Activated T-cell treated with anti-CD3 and anti-CD28 coated beads, Interleukin-2, amount 50 U/mL, for 72 hours (primary cell): Measurements from ENCODE around the gene DCAKD. TPM values are rescaled to one million over a fixed set of nuclear protein-coding genes. Genes with fewer than 3 reads are reported as not detected.
A peak's percentile ranks its signal among the peaks of the same experiment; 100 is the strongest.

ENCODE experiments used
- ATAC-seq, 2 donors: fragments of 150-1000 bp; cut with Tn5 transposase; replicated peaks in 1 of 2; 2 replicates each; pipeline ENCODE4 v1.10.0; 2021; ENCODE audit warnings: moderate library complexity in 2 of 2, mild to moderate bottlenecking in 1 of 2
- DNase-seq, 2 donors: peaks; one replicate each; pipeline ENCODE4 v3.0.0; 2021 to 2022; ENCODE audit warnings: mixed read lengths in 1 of 2
- H3K27ac Mint-ChIP-seq: one replicate; pipeline ENCODE4 v1.8.0; 2022; ENCODE audit warnings: mild to moderate bottlenecking, moderate library complexity, mixed read lengths
- H3K27me3 Mint-ChIP-seq: one replicate; pipeline ENCODE4 v1.8.0; 2022; ENCODE audit warnings: low read depth, mixed read lengths
- H3K36me3 Mint-ChIP-seq, 2 donors: one replicate each; pipeline ENCODE4 v1.8.0; 2022; ENCODE audit warnings: mixed read lengths in 2 of 2, mild to moderate bottlenecking in 1 of 2; ENCODE audit not compliant: insufficient read depth in 2 of 2
- H3K4me1 Mint-ChIP-seq: one replicate; pipeline ENCODE4 v1.8.0; 2022; ENCODE audit warnings: low read depth, mixed read lengths
- H3K4me3 Mint-ChIP-seq, 2 donors: one replicate each; pipeline ENCODE4 v1.8.0; 2022; ENCODE audit warnings: mild to moderate bottlenecking in 2 of 2, mixed read lengths in 2 of 2, moderate library complexity in 2 of 2
- H3K9me3 Mint-ChIP-seq, 2 donors: one replicate each; pipeline ENCODE4 v1.8.0; 2022; ENCODE audit warnings: mixed read lengths in 2 of 2
- total RNA-seq, 2 donors: library from RNA; stranded (reverse); gene quantifications; one replicate each; pipeline ENCODE4 v1.2.3, GENCODE V29; 2022

Gene DCAKD
- total RNA-seq, 2 donors from 2014 or later, result 42.0 to 59.2 TPM

DNA sequence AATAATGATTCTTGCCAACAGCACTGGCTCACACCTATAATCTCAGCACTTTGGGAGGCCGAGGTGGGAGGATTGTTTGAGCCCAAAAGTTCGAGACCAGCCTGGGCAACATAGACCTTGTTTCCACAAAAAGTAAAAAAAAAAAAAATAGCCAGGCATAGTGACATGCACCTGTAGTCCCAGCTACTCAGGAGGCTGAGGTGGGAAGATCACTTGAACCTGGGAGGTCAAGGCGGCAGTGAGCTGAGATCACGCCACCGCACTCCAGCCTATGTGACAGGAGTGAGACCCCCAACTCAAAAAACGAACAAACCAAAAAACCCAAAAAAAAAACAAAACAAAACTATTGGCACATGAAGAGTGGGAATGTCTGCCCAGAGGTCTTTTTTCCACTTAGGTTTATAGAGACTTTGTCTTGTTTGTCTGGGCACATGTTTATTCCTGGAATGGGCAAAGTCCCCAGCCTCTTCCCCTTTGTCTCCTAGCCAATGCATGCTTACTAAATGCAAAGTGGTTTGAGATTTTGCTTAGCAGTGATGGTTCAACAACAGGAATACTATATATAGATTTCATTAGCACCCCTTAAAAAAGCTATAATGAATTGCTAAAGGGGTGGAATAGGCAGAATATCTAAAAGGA lies 35.6 kb upstream of the DCAKD start:
- no peak overlapping the region for H3K27ac Mint-ChIP-seq
- no peak for DNase-seq
- no peak overlapping the region for H3K4me3 Mint-ChIP-seq
- no peaks in the 10 kb centered on the region for H3K27me3 Mint-ChIP-seq
- H3K4me1 Mint-ChIP-seq, result no peaks in the 10 kb centered on the region
- peaks cover 4 to 17% of the 10 kb centered on the region in 2 donors for H3K36me3 Mint-ChIP-seq
- no peak for ATAC-seq
- H3K9me3 Mint-ChIP-seq, result no peaks in the 10 kb centered on the region

DNA sequence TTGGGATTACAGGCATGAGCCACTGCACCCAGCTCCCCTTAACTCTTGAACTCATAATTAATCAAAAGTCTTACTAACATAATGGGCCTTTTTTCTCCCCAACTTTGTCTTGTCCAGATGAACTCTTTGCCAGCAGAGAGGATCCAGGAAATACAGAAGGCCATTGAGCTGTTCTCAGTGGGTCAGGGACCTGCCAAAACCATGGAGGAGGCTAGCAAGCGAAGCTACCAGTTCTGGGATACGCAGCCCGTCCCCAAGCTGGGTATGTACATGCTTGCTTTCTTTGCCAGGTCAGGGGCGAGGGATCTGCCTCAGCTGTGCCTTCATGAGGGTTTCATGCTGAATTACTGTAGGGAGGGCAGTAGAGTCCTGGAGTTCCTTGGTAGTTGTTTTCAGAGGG lies 35.0 kb upstream of the DCAKD start:
- ATAC-seq (no peak), DNase-seq (no peak)
- no peaks in the 10 kb centered on the region for H3K27me3 Mint-ChIP-seq
- no peak overlapping the region for H3K27ac Mint-ChIP-seq
- H3K9me3 Mint-ChIP-seq, result no peaks in the 10 kb centered on the region
- H3K36me3 Mint-ChIP-seq, result peaks cover 4 to 19% of the 10 kb centered on the region in 2 donors
- no peaks in the 10 kb centered on the region for H3K4me1 Mint-ChIP-seq
- H3K4me3 Mint-ChIP-seq, result no peak overlapping the region

DNA sequence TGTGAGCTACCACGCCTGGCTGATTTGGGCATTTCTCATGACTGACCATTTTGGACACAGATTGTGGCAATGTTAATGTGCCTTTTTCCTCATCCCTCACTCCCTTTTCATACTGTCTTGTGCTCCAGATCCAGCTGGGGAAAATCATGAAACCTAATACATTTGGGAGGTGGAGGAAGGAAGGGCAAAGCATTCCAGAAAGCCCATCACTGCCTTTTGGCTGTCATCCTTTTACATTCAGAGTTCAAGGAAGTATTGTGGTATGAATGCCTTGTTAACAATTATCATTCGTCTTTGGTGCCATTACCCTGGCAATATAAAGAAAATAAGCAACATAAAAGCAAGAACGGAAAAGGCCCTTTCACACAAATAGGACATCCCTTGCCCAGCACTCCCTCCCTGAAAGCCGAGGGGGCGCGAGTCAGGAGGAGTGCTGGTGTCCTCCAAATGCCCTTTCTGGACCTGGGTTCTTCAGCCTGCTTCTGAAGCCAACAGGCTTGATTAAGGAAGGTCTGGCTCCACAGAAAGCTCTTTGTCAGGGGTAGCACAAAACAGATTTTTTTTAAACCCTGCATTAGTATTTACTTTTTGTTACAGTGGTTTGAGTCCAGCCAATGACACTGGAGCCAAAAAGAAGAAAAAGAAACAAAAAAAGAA lies 29.7 kb upstream of the DCAKD start:
- DNase-seq (no peak), ATAC-seq (no peak)
- no peaks in the 10 kb centered on the region for H3K27me3 Mint-ChIP-seq
- no peak overlapping the region for H3K4me3 Mint-ChIP-seq
- H3K9me3 Mint-ChIP-seq, result no peaks in the 10 kb centered on the region
- peaks cover 10% of the 10 kb centered on the region for H3K4me1 Mint-ChIP-seq
- H3K27ac Mint-ChIP-seq, result no peak overlapping the region
- peaks cover 4 to 20% of the 10 kb centered on the region in 2 donors for H3K36me3 Mint-ChIP-seq

DNA sequence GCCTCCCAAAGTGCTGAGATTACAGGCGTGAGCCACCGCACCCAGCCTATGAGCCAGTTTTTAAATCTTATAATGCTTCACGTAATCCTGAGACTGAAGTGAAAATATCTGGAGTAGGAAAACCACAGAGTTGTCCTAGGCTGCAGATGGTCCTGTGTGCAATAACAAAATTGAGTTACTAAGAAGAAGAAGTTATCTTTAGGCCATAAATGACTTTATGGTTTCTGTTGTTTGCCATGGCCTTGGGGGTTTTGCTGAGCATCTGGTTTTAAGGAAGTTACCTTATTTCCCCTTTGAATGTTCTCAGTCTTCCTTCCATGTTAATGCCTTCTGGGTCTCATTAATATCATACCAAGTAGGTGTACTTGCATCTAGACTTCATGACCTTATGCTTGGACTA lies 26.2 kb upstream of the DCAKD start:
- Mint-ChIP-seq H3K4me1 (peaks cover 24% of the 10 kb centered on the region), H3K27ac (peak overlapping the region; percentile 13), H3K4me3 (no peak overlapping the region), H3K9me3 (no peaks in the 10 kb centered on the region), H3K27me3 (no peaks in the 10 kb centered on the region), H3K36me3 (peaks cover 4 to 15% of the 10 kb centered on the region in 2 donors)
- peak; percentile 47 to 62 for ATAC-seq
- DNase-seq, result no peak

DNA sequence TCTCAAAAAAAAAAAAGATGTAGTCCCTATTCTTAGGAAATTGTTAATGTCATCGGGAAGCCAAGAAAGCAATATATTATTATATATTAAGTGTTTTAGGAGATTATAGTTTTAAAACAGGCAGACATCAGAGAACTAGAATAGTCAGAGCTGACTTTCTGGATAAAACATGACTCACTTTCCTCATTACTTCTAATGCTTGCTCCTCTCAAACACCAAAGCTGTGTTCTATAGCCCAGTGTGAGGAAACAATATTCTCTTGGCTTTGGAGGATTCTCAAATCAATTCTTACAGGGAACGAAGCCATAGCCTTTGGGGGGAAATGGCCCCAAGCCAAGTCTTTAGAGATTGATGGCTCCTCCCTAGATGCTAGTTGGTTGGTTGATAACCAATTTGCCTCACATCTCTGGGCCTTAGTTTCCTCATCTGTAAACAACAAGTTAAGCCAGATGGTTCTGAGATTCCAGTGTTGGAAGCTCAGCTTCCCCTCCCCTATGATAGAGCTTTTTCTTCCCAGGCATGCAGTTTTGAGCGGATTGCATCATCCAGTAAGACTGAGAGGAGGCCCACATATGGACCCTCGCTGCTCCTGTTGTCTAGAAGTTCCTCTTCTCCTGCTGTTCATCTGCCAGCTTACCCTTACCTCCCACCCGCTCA lies 22.1 kb upstream of the DCAKD start:
- Mint-ChIP-seq H3K36me3 (peaks cover 2 to 13% of the 10 kb centered on the region in 2 donors), H3K27me3 (no peaks in the 10 kb centered on the region), H3K27ac (peak overlapping the region; percentile 38), H3K4me3 (no peak overlapping the region), H3K4me1 (peaks cover 24% of the 10 kb centered on the region), H3K9me3 (no peaks in the 10 kb centered on the region)
- no peak for ATAC-seq
- DNase-seq, result no peak

DNA sequence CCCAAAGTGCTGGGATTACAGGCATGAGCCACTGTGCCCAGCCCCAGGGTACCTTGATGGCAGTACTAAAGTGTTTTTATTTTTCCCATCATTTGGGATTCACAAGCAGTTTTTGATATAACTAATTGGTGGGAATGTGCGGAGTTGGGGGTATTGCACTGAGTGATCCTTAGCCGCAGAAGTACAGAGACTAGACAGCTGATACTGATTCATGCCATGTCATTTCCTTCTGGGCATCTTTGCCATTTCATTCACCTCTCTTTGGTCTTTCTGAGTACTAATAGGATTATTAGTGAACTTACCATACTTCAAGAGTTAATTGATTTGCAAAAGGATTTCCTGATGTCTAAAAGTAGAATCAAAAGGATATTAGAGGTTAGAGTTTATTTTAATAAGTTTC lies 19.4 kb upstream of the DCAKD start:
- peaks cover 20% of the 10 kb centered on the region for H3K4me1 Mint-ChIP-seq
- ATAC-seq, result no peak
- DNase-seq, result no peak
- H3K9me3 Mint-ChIP-seq, result no peaks in the 10 kb centered on the region
- peaks cover 0 to 16% of the 10 kb centered on the region in 2 donors for H3K36me3 Mint-ChIP-seq
- H3K4me3 Mint-ChIP-seq, result no peak overlapping the region
- H3K27me3 Mint-ChIP-seq, result no peaks in the 10 kb centered on the region
- H3K27ac Mint-ChIP-seq, result no peak overlapping the region

DNA sequence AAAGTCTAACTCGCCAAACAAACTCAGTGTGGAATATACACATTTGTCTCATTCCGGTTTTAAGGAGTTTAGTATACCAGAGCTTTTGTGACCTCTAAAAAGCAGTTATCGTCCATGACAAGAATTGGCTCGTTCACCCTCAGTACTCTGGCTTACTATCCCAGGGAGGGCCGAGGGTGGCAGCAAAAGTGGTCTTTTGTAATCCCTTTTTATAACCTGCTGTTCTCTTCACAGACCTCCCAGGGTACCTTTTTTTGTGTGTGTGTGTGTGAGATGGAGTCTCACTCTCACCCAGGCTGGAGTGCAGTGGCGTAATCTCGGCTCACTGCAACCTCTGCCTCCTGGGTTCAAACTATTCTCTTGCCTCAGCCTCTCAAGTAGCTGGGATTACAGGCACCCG lies 18.6 kb upstream of the DCAKD start:
- Mint-ChIP-seq H3K4me3 (no peak overlapping the region), H3K27ac (no peak overlapping the region), H3K36me3 (peaks cover 0 to 16% of the 10 kb centered on the region in 2 donors), H3K9me3 (no peaks in the 10 kb centered on the region), H3K4me1 (peaks cover 24% of the 10 kb centered on the region), H3K27me3 (no peaks in the 10 kb centered on the region)
- DNase-seq (no peak), ATAC-seq (no peak)

DNA sequence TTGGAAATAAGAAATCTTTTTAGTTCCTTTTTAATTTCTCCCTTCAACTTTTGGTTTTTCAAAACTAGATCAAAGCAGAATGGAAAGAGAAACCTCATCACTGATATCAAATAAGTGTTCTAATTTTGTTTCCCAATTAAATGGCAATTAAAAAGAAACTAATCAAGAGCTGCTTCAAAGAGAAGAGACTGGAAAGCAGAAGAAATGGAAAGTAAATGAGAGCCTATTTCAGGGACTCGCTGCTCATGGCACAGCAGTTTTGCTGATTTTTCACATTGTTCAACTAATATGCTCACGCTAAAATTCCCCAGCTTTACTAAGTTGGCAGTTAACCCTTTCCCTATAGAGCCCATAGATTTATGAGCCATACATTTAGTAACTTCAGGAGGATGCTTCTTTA lies 16.2 kb upstream of the DCAKD start:
- Mint-ChIP-seq H3K4me1 (peaks cover 33% of the 10 kb centered on the region), H3K27ac (no peak overlapping the region)
- ATAC-seq, result no peak

DNA sequence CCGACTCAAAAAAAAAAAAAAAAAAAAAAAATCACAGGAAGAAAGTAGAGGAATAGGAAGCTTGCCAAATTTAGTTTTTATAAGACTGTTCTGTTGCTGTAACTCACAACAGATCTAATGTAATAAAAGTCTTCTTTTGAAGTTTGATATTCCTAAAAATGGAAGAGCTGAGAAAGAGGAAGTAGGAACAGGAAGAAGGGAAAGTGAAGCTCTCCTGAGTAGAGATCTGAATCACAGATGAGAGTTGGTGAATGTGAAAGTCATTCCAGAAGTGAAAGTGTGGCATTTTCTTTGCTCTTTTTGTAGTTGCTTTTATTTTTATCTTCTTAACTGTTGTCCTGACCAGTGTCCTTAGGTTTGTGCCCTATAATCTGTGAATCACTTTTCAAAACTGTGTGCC lies 11.8 kb upstream of the DCAKD start:
- peak overlapping the region; percentile 75 to 92 for H3K4me3 Mint-ChIP-seq
- peak overlapping the region; percentile 76 for H3K27ac Mint-ChIP-seq
- DNase-seq (no peak), ATAC-seq (no peak)
- H3K9me3 Mint-ChIP-seq, result no peaks in the 10 kb centered on the region
- peaks cover 5 to 20% of the 10 kb centered on the region in 2 donors for H3K36me3 Mint-ChIP-seq
- H3K27me3 Mint-ChIP-seq, result no peaks in the 10 kb centered on the region
- peaks cover 60% of the 10 kb centered on the region for H3K4me1 Mint-ChIP-seq

More for the DNA sequence above, 16.2 kb upstream of the DCAKD start:
- DNase-seq, result no peak
- Mint-ChIP-seq H3K27me3 (no peaks in the 10 kb centered on the region), H3K4me3 (no peak overlapping the region), H3K9me3 (no peaks in the 10 kb centered on the region), H3K36me3 (peaks cover 0 to 21% of the 10 kb centered on the region in 2 donors)

DNA sequence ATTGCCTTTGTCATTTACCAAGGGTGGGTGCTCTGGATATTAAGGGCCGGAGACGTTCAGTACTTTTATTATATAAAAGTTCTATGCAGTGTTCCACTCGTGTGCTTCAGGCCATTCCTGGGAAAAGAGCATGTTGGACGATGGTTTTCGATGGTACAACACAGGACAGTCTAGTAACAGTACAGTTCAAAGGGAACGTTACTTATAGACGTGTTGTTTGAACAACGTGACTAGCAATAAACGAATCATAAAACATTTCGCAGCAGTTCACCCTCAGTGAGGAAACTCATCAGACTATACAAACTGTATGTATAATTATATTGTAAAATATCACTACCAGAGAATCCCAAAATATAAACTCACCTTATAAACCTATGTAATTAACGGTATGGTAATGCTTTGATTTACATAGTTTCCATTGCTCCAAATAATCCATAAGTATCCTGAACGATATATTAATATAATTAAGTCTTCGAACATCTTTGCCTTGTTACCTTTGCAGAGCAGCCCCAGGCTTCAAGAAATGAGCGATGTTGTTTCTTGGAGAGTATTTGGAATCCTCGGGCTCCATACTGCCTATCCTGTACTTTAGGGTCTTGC lies 10.3 kb upstream of the DCAKD start:
- no peaks in the 10 kb centered on the region for H3K27me3 Mint-ChIP-seq
- peak overlapping the region; percentile 75 to 92 for H3K4me3 Mint-ChIP-seq
- peak overlapping the region; percentile 98 for H3K27ac Mint-ChIP-seq
- ATAC-seq (no peak), DNase-seq (no peak)
- no peaks in the 10 kb centered on the region for H3K9me3 Mint-ChIP-seq
- H3K4me1 Mint-ChIP-seq, result peaks cover 60% of the 10 kb centered on the region
- peaks cover 5 to 11% of the 10 kb centered on the region in 2 donors for H3K36me3 Mint-ChIP-seq

DNA sequence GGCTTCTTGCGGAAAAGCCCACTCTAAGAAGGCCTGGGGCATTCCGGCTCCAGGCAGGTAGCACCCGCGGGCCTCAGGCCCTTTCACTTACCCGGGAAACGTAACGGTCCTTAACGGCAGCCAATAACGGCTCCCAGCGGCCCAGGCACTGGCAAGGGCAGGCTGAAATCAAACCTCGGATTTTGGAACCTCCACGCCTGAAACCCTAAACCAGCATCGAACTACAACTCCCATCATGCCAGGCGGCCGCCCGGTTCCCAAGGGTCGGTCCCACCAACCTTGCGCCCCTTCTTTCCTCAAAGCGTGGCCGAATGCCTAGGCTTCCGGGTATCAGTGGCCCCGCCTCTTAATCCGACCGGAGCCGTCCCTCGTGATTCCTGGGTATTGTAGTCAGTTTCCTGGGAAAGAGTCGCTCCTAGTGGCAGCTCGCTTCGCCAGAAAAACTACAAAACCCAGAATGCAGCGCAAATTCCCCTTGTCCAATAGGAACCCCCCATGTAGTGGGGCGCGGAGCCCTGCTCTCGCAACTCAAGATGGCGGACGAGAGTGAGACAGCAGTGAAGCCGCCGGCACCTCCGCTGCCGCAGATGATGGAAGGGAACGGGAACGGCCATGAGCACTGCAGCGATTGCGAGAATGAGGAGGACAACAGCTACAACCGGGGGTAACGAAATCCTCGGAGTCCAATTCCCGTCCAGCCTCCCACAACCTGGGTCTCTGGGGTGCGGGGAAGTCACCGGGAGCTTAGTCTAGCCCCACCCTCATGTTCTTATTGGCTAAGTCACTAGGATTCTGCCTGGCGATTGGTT lies 9.6 kb upstream of the DCAKD start, which contains the start of gene NMT1:
TSS of gene NMT1 (plus strand) at position 521 of the 809 bp plus-strand sequence. CDS start at position 534, 13 bp downstream.
- H3K4me3 Mint-ChIP-seq, result peak within 1 kb of the TSS; percentile 75 to 92
- no peaks in the 10 kb centered on the region for H3K27me3 Mint-ChIP-seq
- ATAC-seq, result peak; percentile 91
- H3K36me3 Mint-ChIP-seq, result peaks cover 5 to 11% of the 10 kb centered on the region in 2 donors
- peak; percentile 94 to 97 for DNase-seq
- peaks cover 64% of the 10 kb centered on the region for H3K4me1 Mint-ChIP-seq
- H3K27ac Mint-ChIP-seq, result peak within 1 kb of the TSS; percentile 98
- no peaks in the 10 kb centered on the region for H3K9me3 Mint-ChIP-seq

DNA sequence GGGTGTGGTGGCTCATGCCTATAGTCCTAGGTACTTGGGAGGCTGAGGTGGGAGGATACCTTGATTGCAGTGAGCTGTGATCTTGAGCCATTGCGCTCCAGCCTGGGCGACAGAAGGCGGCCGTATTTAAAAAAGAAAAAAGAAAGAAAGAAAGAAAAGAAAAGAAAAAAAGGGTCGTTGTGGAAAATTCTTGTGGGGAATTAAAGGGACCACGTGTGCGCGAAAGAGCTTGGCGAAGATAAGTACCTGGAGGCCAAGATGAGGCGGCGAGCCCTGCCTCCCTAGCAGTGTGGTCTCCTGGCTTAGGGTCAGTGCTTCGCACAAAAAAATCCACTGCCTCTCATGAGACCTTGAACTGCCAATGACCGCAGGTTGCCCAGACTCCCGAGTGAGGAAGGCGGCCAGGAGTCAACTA lies 9.0 kb upstream of the DCAKD start:
- H3K27ac Mint-ChIP-seq, result peak overlapping the region; percentile 98
- no peaks in the 10 kb centered on the region for H3K9me3 Mint-ChIP-seq
- DNase-seq (no peak), ATAC-seq (peak in 1 of 2 donors; percentile 0)
- peaks cover 5 to 11% of the 10 kb centered on the region in 2 donors for H3K36me3 Mint-ChIP-seq
- peaks cover 70% of the 10 kb centered on the region for H3K4me1 Mint-ChIP-seq
- no peaks in the 10 kb centered on the region for H3K27me3 Mint-ChIP-seq
- peak overlapping the region; percentile 75 to 92 for H3K4me3 Mint-ChIP-seq
